Testis (tissue), 2 donors: Measurements from ENCODE around the gene CORO7.

Experiments used
- CTCF ChIP-seq, 3 experiments: fragments of 450-650 bp in 2 of 3; fragments of 200-600 bp in 1 of 3; sonication (generic) in 1 of 3; IDR thresholded peaks; one replicate each; pipeline ENCODE4 v1.5.1; 2016 to 2019; ENCODE audit warnings: antibody characterized with exemption in 3 of 3, mild to moderate bottlenecking in 2 of 3, moderate library complexity in 1 of 3
- POLR2A ChIP-seq: fragments of 450-650 bp; IDR thresholded peaks from one replicate; pipeline ENCODE4 v1.6.1; 2017; ENCODE audit warnings: antibody characterized with exemption, mild to moderate bottlenecking, moderate library complexity

- no peak for TF ChIP-seq CTCF (IDR thresholded peaks at IDR 0.05)
- no peak for TF ChIP-seq POLR2A
These were observed 4.7 kb downstream of the CORO7 start for GRCh38 chr16:4411684-4412083.
